K562 (cell line): ENCODE measurements around the gene DYNC2LI1. TPM values are rescaled to one million over a fixed set of nuclear protein-coding genes. Genes with fewer than 3 reads are reported as not detected.

Experiments
- CBX8 ChIP-seq: fragments of 200-600 bp; sonication (generic); IDR thresholded peaks from 2 replicates; pipeline ENCODE4 v1.6.1; 2012; ENCODE audit warnings: borderline replicate concordance, mixed run types, low read depth, mild to moderate bottlenecking, moderate library complexity, mixed read lengths, low read length, control low read depth, inconsistent platforms; ENCODE audit not compliant: poor library complexity, severe bottlenecking; ENCODE audit errors: extremely low read depth
- EGR1 ChIP-seq: fragments of 450-650 bp; conservative IDR thresholded peaks from 2 replicates; pipeline ENCODE4 v1.6.1; 2017; ENCODE audit warnings: mild to moderate bottlenecking
- FOXA1 ChIP-seq: fragments of 450-650 bp; IDR thresholded peaks from 2 replicates; pipeline ENCODE4 v1.6.1; 2016; ENCODE audit warnings: mild to moderate bottlenecking, borderline replicate concordance
- HDAC2 ChIP-seq: fragments of 450-650 bp; IDR thresholded peaks from 2 replicates; pipeline ENCODE4 v1.6.1; 2016; ENCODE audit warnings: mild to moderate bottlenecking
- HDGF ChIP-seq: fragments of 450-650 bp; IDR thresholded peaks from 2 replicates; pipeline ENCODE4 v1.6.1; 2016
- HOXB6 ChIP-seq: fragments of 250-450 bp; sonication (Bioruptor Pico); IDR thresholded peaks from 2 replicates; pipeline ENCODE4 v1.5.1; 2022; ENCODE audit warnings: mild to moderate bottlenecking, borderline replicate concordance
- KLF6 ChIP-seq: fragments of 250-450 bp; sonication (Bioruptor Pico); IDR thresholded peaks from 2 replicates; pipeline ENCODE4 v1.4.0; 2020; ENCODE audit warnings: mild to moderate bottlenecking, moderate library complexity, borderline replicate concordance
- MCM2 ChIP-seq: fragments of 450-650 bp; IDR thresholded peaks from 2 replicates; pipeline ENCODE4 v1.6.1; 2017; ENCODE audit warnings: low read depth, mild to moderate bottlenecking
- NBN ChIP-seq: fragments of 450-650 bp; IDR thresholded peaks from 2 replicates; pipeline ENCODE4 v1.6.1; 2016; ENCODE audit warnings: low read depth, mild to moderate bottlenecking
- NR3C1 ChIP-seq: sonication (generic); formaldehyde crosslinking; IDR thresholded peaks from 2 replicates; pipeline ENCODE4 v1.8.1; 2022; ENCODE audit warnings: missing genetic modification reagents
- POLR2B ChIP-seq: fragments of 450-650 bp; IDR thresholded peaks from 2 replicates; pipeline ENCODE4 v1.6.1; 2018; ENCODE audit warnings: low read depth; ENCODE audit not compliant: partially characterized antibody
- PTTG1 ChIP-seq: fragments of 450-650 bp; IDR thresholded peaks from 2 replicates; pipeline ENCODE4 v1.6.1; 2016; ENCODE audit warnings: low read depth, mild to moderate bottlenecking, missing genetic modification characterization, missing compliant biosample characterization
- PURB ChIP-seq: sonication (generic); formaldehyde crosslinking; IDR thresholded peaks from 2 replicates; pipeline ENCODE4 v1.9.0; 2021; ENCODE audit warnings: low read depth, mild to moderate bottlenecking, missing genetic modification reagents
- SMARCB1 ChIP-seq: IDR thresholded peaks from 2 replicates; pipeline ENCODE4 v1.6.1; 2011; ENCODE audit warnings: improper control_type of control experiment, low read depth; ENCODE audit not compliant: insufficient read length
- TAF15 ChIP-seq: fragments of 200-400 bp; formaldehyde crosslinking; IDR thresholded peaks from 2 replicates; pipeline ENCODE4 v1.6.1; 2017; ENCODE audit warnings: mild to moderate bottlenecking, low read depth, low read length, moderate library complexity
- TBP ChIP-seq: optimal IDR thresholded peaks from 2 replicates; pipeline ENCODE3; 2011; ENCODE audit warnings: low read depth, low read length, improper control_type of control experiment
- TEAD4 ChIP-seq, 2 experiments: sonication (generic) in 1 of 2; formaldehyde crosslinking in 1 of 2; IDR thresholded peaks; 2 replicates each; pipeline versions ENCODE4 v1.6.1 to v1.8.0; 2012 to 2022; ENCODE audit warnings: borderline replicate concordance in 1 of 2, inconsistent platforms in 1 of 2, low read length in 1 of 2, mild to moderate bottlenecking in 1 of 2, missing genetic modification reagents in 1 of 2
- ZBTB17 ChIP-seq: fragments of 450-650 bp; formaldehyde crosslinking; IDR thresholded peaks from 2 replicates; pipeline ENCODE4 v1.4.0; 2020; ENCODE audit warnings: mild to moderate bottlenecking
- ZNF316 ChIP-seq: fragments of 450-650 bp; IDR thresholded peaks from 2 replicates; pipeline ENCODE4 v1.6.1; 2016
- ZNF318 ChIP-seq, 2 experiments: fragments of 450-650 bp; IDR thresholded peaks; 2 replicates each; pipeline ENCODE4 v1.6.1; 2016; ENCODE audit warnings: mild to moderate bottlenecking in 2 of 2, borderline replicate concordance in 1 of 2, low read depth in 1 of 2, moderate library complexity in 1 of 2
- ZNF408 ChIP-seq: fragments of 250-450 bp; sonication (Bioruptor Pico); IDR thresholded peaks from 2 replicates; pipeline ENCODE4 v1.4.0; 2020; ENCODE audit warnings: low read depth, mild to moderate bottlenecking, moderate library complexity
- ZNF75A ChIP-seq: fragments of 450-650 bp; formaldehyde crosslinking; IDR thresholded peaks from 2 replicates; pipeline ENCODE4 v1.4.0; 2020; ENCODE audit warnings: mild to moderate bottlenecking
- polyA plus RNA-seq, 8 experiments: library from polyadenylated mRNA; depleted of rRNA in 4 of 8; stranded (reverse) in 5 of 8; unstranded in 3 of 8; fragments of >200 nt; fragmentation: Nextera tagmentation in 2 of 8; fragmentation: Illumina TruSeq in 1 of 8; extraction: Ambion mirVana in 2 of 8; extraction: Trizol in 1 of 8; gene quantifications; 2 replicates each; pipeline versions ENCODE4 v1.2.1 to v1.2.3, GENCODE V29; 2011 to 2014; ENCODE audit warnings: inconsistent platforms in 1 of 8, missing spikeins in 1 of 8
- total RNA-seq, 7 experiments: library from RNA; depleted of rRNA in 6 of 7; stranded (reverse); fragments of >200 nt in 6 of 7; fragmentation: Illumina TruSeq in 2 of 7; extraction: Trizol in 2 of 7; gene quantifications; 2 replicates each; pipeline versions ENCODE4 v1.2.1 to v1.2.3, GENCODE V29; 2011 to 2021; ENCODE audit warnings: low replicate concordance in 1 of 7

The DYNC2LI1 gene
- total and polyA plus RNA-seq, 9 of the 15 experiments (the other 6 are each of a cell fraction or from before 2014, with no cell fraction given) = 12.5 to 42.2 (median 25.8) TPM

- TF ChIP-seq TEAD4 (IDR thresholded peaks at IDR 0.05; ENCODE audit: low read length) = peak; percentile 99
- TF ChIP-seq TEAD4 (CRISPR knock-in tag; IDR thresholded peaks at IDR 0.05; ENCODE audit: borderline replicate concordance) = no peak
- TF ChIP-seq HDAC2 = peak; percentile 95
- TF ChIP-seq HOXB6 (CRISPR knock-in tag) = no peak
- 0 out of 2 replicates have a peak, but pooled peaks have one; percentile 43 for TF ChIP-seq ZBTB17 (CRISPR knock-in tag)
- TF ChIP-seq ZNF318 (IDR thresholded peaks at IDR 0.05; ENCODE audit: borderline replicate concordance in 1 of 2, low read depth in 1 of 2) = no peak
- TF ChIP-seq CBX8 = no peak
- no peak for TF ChIP-seq ZNF75A
- no peak for TF ChIP-seq KLF6
- TF ChIP-seq POLR2B = no peak
- TF ChIP-seq NR3C1 (CRISPR knock-in tag) = no peak
- TF ChIP-seq HDGF = no peak
- TF ChIP-seq NBN = peak; percentile 98
- TF ChIP-seq ZNF408 (CRISPR knock-in tag) = no peak
- no peak for TF ChIP-seq ZNF316
- no peak for TF ChIP-seq SMARCB1
- TF ChIP-seq TBP = no peak
- TF ChIP-seq FOXA1 = no peak
- TF ChIP-seq MCM2 = no peak
- TF ChIP-seq EGR1 = no peak; the same call in 1 of the 2 replicates
- no peak for TF ChIP-seq TAF15
- TF ChIP-seq PURB (CRISPR knock-in tag) = no peak
- no peak for TF ChIP-seq PTTG1 (tag)
Observed at GRCh38 chr2:43724728-43725526, 48.9 kb upstream of the DYNC2LI1 start (continued).
